Measurements from ENCODE around the gene VOPP1.
"Not testable (repeated sequence)": the region's sequence is repeated elsewhere in the genome, so short reads cannot be mapped to it uniquely, and the experiment has no call there.

VOPP1 gene

GRCh38 chr7:55517936-55518689 is 54.2 kb downstream of the VOPP1 start:
- no peak for FAIRE-seq
- DNase-seq (ENCODE audit: insufficient read length, low spot score) = no peak
- no peak for TF ChIP-seq TAF1 (IDR thresholded peaks at IDR 0.05; ENCODE audit: low read depth, low read length)
- TF ChIP-seq POU2F2 (IDR thresholded peaks at IDR 0.05; ENCODE audit: low read depth, low read length) = no peak
- TF ChIP-seq POLR2AphosphoS5 (IDR thresholded peaks at IDR 0.05; ENCODE audit: low read depth, low read length) = no peak
- TF ChIP-seq POLR2A (IDR thresholded peaks at IDR 0.05; ENCODE audit: low read depth, low read length) = no peak
- TF ChIP-seq SPI1 (IDR thresholded peaks at IDR 0.05; ENCODE audit: low read depth, low read length) = no peak
- TF ChIP-seq PAX5 (IDR thresholded peaks at IDR 0.05; ENCODE audit: insufficient read depth, low read length, severe bottlenecking) = no peak

- TF ChIP-seq TAF1 (IDR thresholded peaks at IDR 0.05; ENCODE audit: low read depth, low read length) (no peak), POLR2A (IDR thresholded peaks at IDR 0.05; ENCODE audit: low read depth, low read length) (no peak; the same call in 1 of the 2 replicates), SPI1 (IDR thresholded peaks at IDR 0.05; ENCODE audit: low read depth, low read length) (no peak), POLR2AphosphoS5 (IDR thresholded peaks at IDR 0.05; ENCODE audit: low read depth, low read length) (peak; percentile 54; the same call in 1 of the 2 replicates), PAX5 (IDR thresholded peaks at IDR 0.05; ENCODE audit: insufficient read depth, low read length, severe bottlenecking) (no peak), POU2F2 (IDR thresholded peaks at IDR 0.05; ENCODE audit: low read depth, low read length) (peak; percentile 24; the same call in 1 of the 2 replicates)
Measured at GRCh38 chr7:55517191-55517633, 55.1 kb downstream of the VOPP1 start.

GRCh38 chr7:55516409-55516808 is 55.9 kb downstream of the VOPP1 start:
- TF ChIP-seq POLR2A (IDR thresholded peaks at IDR 0.05; ENCODE audit: low read depth, low read length) = no peak
- TF ChIP-seq TAF1 (IDR thresholded peaks at IDR 0.05; ENCODE audit: low read depth, low read length) = no peak
- TF ChIP-seq POLR2AphosphoS5 (IDR thresholded peaks at IDR 0.05; ENCODE audit: low read depth, low read length) = no peak; the same call in 1 of the 2 replicates
- TF ChIP-seq SPI1 (IDR thresholded peaks at IDR 0.05; ENCODE audit: low read depth, low read length) = no peak
- TF ChIP-seq PAX5 (IDR thresholded peaks at IDR 0.05; ENCODE audit: insufficient read depth, low read length, severe bottlenecking) = no peak
- TF ChIP-seq POU2F2 (IDR thresholded peaks at IDR 0.05; ENCODE audit: low read depth, low read length) = no peak
- DNase-seq (ENCODE audit: insufficient read length, low spot score) (no peak), FAIRE-seq (no peak)

More at GRCh38 chr7:55517191-55517633, 55.1 kb downstream of the VOPP1 start:
- DNase-seq (ENCODE audit: insufficient read length, low spot score) (no peak), FAIRE-seq (peak; percentile 94)

- DNase-seq (ENCODE audit: insufficient read length, low spot score) = no peak
- peak; percentile 84 for FAIRE-seq
Measured at GRCh38 chr7:55515569-55516279, 56.6 kb downstream of the VOPP1 start.

GRCh38 chr7:55514546-55515265 is 57.6 kb downstream of the VOPP1 start:
- peak; percentile 35; the same call in 1 of the 2 replicates for TF ChIP-seq POLR2AphosphoS5 (IDR thresholded peaks at IDR 0.05; ENCODE audit: low read depth, low read length)
- peak; percentile 43; the same call in 1 of the 2 replicates for TF ChIP-seq POLR2A (IDR thresholded peaks at IDR 0.05; ENCODE audit: low read depth, low read length)
- no peak for TF ChIP-seq SPI1 (IDR thresholded peaks at IDR 0.05; ENCODE audit: low read depth, low read length)
- no peak for TF ChIP-seq TAF1 (IDR thresholded peaks at IDR 0.05; ENCODE audit: low read depth, low read length)
- no peak for TF ChIP-seq PAX5 (IDR thresholded peaks at IDR 0.05; ENCODE audit: insufficient read depth, low read length, severe bottlenecking)
- TF ChIP-seq POU2F2 (IDR thresholded peaks at IDR 0.05; ENCODE audit: low read depth, low read length) = no peak
- FAIRE-seq = no peak
- no peak for DNase-seq (ENCODE audit: insufficient read length, low spot score)

More at GRCh38 chr7:55515569-55516279, 56.6 kb downstream of the VOPP1 start:
- TF ChIP-seq PAX5 (IDR thresholded peaks at IDR 0.05; ENCODE audit: insufficient read depth, low read length, severe bottlenecking) (no peak), POU2F2 (IDR thresholded peaks at IDR 0.05; ENCODE audit: low read depth, low read length) (no peak), SPI1 (IDR thresholded peaks at IDR 0.05; ENCODE audit: low read depth, low read length) (no peak), POLR2AphosphoS5 (IDR thresholded peaks at IDR 0.05; ENCODE audit: low read depth, low read length) (no peak; the same call in 1 of the 2 replicates), TAF1 (IDR thresholded peaks at IDR 0.05; ENCODE audit: low read depth, low read length) (no peak), POLR2A (IDR thresholded peaks at IDR 0.05; ENCODE audit: low read depth, low read length) (no peak)

- FAIRE-seq (no peak), DNase-seq (ENCODE audit: insufficient read length, low spot score) (no peak)
- no peak for TF ChIP-seq POU2F2 (IDR thresholded peaks at IDR 0.05; ENCODE audit: low read depth, low read length)
- no peak for TF ChIP-seq TAF1 (IDR thresholded peaks at IDR 0.05; ENCODE audit: low read depth, low read length)
- no peak for TF ChIP-seq SPI1 (IDR thresholded peaks at IDR 0.05; ENCODE audit: low read depth, low read length)
- TF ChIP-seq PAX5 (IDR thresholded peaks at IDR 0.05; ENCODE audit: insufficient read depth, low read length, severe bottlenecking) = no peak
- no peak for TF ChIP-seq POLR2A (IDR thresholded peaks at IDR 0.05; ENCODE audit: low read depth, low read length)
- no peak for TF ChIP-seq POLR2AphosphoS5 (IDR thresholded peaks at IDR 0.05; ENCODE audit: low read depth, low read length)
Measured at GRCh38 chr7:55513868-55514267, 58.4 kb downstream of the VOPP1 start.

- FAIRE-seq = no peak
- no peak for DNase-seq (ENCODE audit: insufficient read length, low spot score)
Measured at GRCh38 chr7:55512635-55513191, 59.6 kb downstream of the VOPP1 start.

GRCh38 chr7:55510621-55511020 is 61.7 kb downstream of the VOPP1 start:
- peak; percentile 59 for FAIRE-seq
- TF ChIP-seq TAF1 (IDR thresholded peaks at IDR 0.05; ENCODE audit: low read depth, low read length) (no peak), POU2F2 (IDR thresholded peaks at IDR 0.05; ENCODE audit: low read depth, low read length) (no peak), POLR2A (IDR thresholded peaks at IDR 0.05; ENCODE audit: low read depth, low read length) (no peak), POLR2AphosphoS5 (IDR thresholded peaks at IDR 0.05; ENCODE audit: low read depth, low read length) (no peak), PAX5 (IDR thresholded peaks at IDR 0.05; ENCODE audit: insufficient read depth, low read length, severe bottlenecking) (no peak), SPI1 (IDR thresholded peaks at IDR 0.05; ENCODE audit: low read depth, low read length) (no peak)
- no peak for DNase-seq (ENCODE audit: insufficient read length, low spot score)

More at GRCh38 chr7:55512635-55513191, 59.6 kb downstream of the VOPP1 start:
- TF ChIP-seq POLR2AphosphoS5 (IDR thresholded peaks at IDR 0.05; ENCODE audit: low read depth, low read length) (no peak; the same call in 1 of the 2 replicates), POLR2A (IDR thresholded peaks at IDR 0.05; ENCODE audit: low read depth, low read length) (peak; percentile 14; the same call in 1 of the 2 replicates), SPI1 (IDR thresholded peaks at IDR 0.05; ENCODE audit: low read depth, low read length) (no peak)

GRCh38 chr7:55510206-55510605 is 62.1 kb downstream of the VOPP1 start:
- not testable (repeated sequence) for FAIRE-seq; DNase-seq (ENCODE audit: insufficient read length, low spot score)
